ENCODE results near the gene KHDC4. TPM values are rescaled to one million over a fixed set of nuclear protein-coding genes. Genes with fewer than 3 reads are reported as not detected.

The KHDC4 gene
- total and polyA plus RNA-seq, 2 of the 13 experiments (the other 11 are each of a cell fraction or from before 2014, with no cell fraction given) = 33.5 to 92.0 TPM

GRCh38 chr1:155967341-155968050, 33.3 kb upstream of the KHDC4 start (continued):
- TF ChIP-seq, protein P1, sequence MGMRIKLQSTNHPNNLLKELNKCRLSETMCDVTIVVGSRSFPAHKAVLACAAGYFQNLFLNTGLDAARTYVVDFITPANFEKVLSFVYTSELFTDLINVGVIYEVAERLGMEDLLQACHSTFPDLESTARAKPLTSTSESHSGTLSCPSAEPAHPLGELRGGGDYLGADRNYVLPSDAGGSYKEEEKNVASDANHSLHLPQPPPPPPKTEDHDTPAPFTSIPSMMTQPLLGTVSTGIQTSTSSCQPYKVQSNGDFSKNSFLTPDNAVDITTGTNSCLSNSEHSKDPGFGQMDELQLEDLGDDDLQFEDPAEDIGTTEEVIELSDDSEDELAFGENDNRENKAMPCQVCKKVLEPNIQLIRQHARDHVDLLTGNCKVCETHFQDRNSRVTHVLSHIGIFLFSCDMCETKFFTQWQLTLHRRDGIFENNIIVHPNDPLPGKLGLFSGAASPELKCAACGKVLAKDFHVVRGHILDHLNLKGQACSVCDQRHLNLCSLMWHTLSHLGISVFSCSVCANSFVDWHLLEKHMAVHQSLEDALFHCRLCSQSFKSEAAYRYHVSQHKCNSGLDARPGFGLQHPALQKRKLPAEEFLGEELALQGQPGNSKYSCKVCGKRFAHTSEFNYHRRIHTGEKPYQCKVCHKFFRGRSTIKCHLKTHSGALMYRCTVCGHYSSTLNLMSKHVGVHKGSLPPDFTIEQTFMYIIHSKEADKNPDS (CRISPR knock-in tag; IDR thresholded peaks at IDR 0.05) = no peak
- peak; percentile 19 for TF ChIP-seq AGO2 (optimal IDR thresholded peaks at IDR 0.05; ENCODE audit: low read depth, low read length)
- TF ChIP-seq HOXA9 (CRISPR knock-in tag; IDR thresholded peaks at IDR 0.05; ENCODE audit: borderline replicate concordance) = no peak
- TF ChIP-seq ZBTB10 (CRISPR knock-in tag; IDR thresholded peaks at IDR 0.05; ENCODE audit: borderline replicate concordance) = no peak
- TF ChIP-seq MAF1 (CRISPR knock-in tag; IDR thresholded peaks at IDR 0.05; ENCODE audit: borderline replicate concordance) = no peak
- no peak for TF ChIP-seq ZNF292 (CRISPR knock-in tag; IDR thresholded peaks at IDR 0.05; ENCODE audit: borderline replicate concordance, low read depth)
- TF ChIP-seq MXD3 (CRISPR knock-in tag; IDR thresholded peaks at IDR 0.05) = peak; percentile 44; the same call in 1 of the 2 replicates
- no peak for TF ChIP-seq KDM1A (CRISPR knock-in tag; IDR thresholded peaks at IDR 0.05)
- no peak for TF ChIP-seq ATAD3A (CRISPR knock-in tag; IDR thresholded peaks at IDR 0.05)
- no peak for TF ChIP-seq MTF2 (CRISPR knock-in tag; IDR thresholded peaks at IDR 0.05; ENCODE audit: borderline replicate concordance)
- no peak for TF ChIP-seq POLR2AphosphoS5 (IDR thresholded peaks at IDR 0.05; ENCODE audit: low read depth, low read length)
- peak; percentile 75; the same call in 1 of the 2 replicates for TF ChIP-seq ZNF772 (CRISPR knock-in tag; IDR thresholded peaks at IDR 0.05)
- no peak for TF ChIP-seq ZNF17 (CRISPR knock-in tag; IDR thresholded peaks at IDR 0.05)
- TF ChIP-seq REPIN1 (CRISPR knock-in tag; IDR thresholded peaks at IDR 0.05; ENCODE audit: borderline replicate concordance, low read depth) = 0 out of 2 replicates have a peak, but pooled peaks have one; percentile 43
- no peak; the same call in 1 of the 2 replicates for TF ChIP-seq ZFP90 (CRISPR knock-in tag; IDR thresholded peaks at IDR 0.05; ENCODE audit: borderline replicate concordance)
- peak; percentile 53 for TF ChIP-seq KAT8 (CRISPR knock-in tag; IDR thresholded peaks at IDR 0.05)
- peak; percentile 79 for TF ChIP-seq RARA (CRISPR knock-in tag; IDR thresholded peaks at IDR 0.05)
- TF ChIP-seq, protein P2, sequence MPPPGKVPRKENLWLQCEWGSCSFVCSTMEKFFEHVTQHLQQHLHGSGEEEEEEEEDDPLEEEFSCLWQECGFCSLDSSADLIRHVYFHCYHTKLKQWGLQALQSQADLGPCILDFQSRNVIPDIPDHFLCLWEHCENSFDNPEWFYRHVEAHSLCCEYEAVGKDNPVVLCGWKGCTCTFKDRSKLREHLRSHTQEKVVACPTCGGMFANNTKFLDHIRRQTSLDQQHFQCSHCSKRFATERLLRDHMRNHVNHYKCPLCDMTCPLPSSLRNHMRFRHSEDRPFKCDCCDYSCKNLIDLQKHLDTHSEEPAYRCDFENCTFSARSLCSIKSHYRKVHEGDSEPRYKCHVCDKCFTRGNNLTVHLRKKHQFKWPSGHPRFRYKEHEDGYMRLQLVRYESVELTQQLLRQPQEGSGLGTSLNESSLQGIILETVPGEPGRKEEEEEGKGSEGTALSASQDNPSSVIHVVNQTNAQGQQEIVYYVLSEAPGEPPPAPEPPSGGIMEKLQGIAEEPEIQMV (CRISPR knock-in tag; IDR thresholded peaks at IDR 0.05; ENCODE audit: low read depth) = peak; percentile 28; the same call in 1 of the 2 replicates
- TF ChIP-seq FOXA1 (IDR thresholded peaks at IDR 0.05) = no peak
- TF ChIP-seq FOXA1 (CRISPR knock-in tag; IDR thresholded peaks at IDR 0.05) = peak; percentile 95
- TF ChIP-seq SRSF9 (IDR thresholded peaks at IDR 0.05; ENCODE audit: borderline replicate concordance, insufficient read depth, low read depth, low read length, poor library complexity, severe bottlenecking) = no peak
- no peak for TF ChIP-seq KLF15 (CRISPR knock-in tag; IDR thresholded peaks at IDR 0.05; ENCODE audit: borderline replicate concordance)
